ENCODE data around the gene NOS1AP.

GRCh38 chr1:162222014-162222413, 152.5 kb downstream of the NOS1AP start:
- TF ChIP-seq YY1 (IDR thresholded peaks at IDR 0.05; ENCODE audit: insufficient read depth, insufficient read length) (no peak), ZNF274 (IDR thresholded peaks at IDR 0.05; ENCODE audit: low read depth, low read length) (no peak), SUZ12 (IDR thresholded peaks at IDR 0.05; ENCODE audit: extremely low read depth, insufficient read depth, insufficient read length) (no peak)
